Neural cell (in vitro differentiated cells): ENCODE data around the gene MED26. TPM values are rescaled to one million over a fixed set of nuclear protein-coding genes. Genes with fewer than 3 reads are reported as not detected.

ENCODE experiments used
- H2AFZ ChIP-seq: fragments of 200-600, 300-800 bp; sonication (generic), shearing (Covaris generic); 2 replicates; pipeline ENCODE4 v1.6.0; 2014; ENCODE audit warnings: low read depth, mild to moderate bottlenecking, antibody characterized with exemption, low read length, moderate library complexity
- H3F3A ChIP-seq: fragments of 200-600 bp; shearing (Covaris generic); 2 replicates; pipeline ENCODE4 v1.6.1; 2016; ENCODE audit warnings: mild to moderate bottlenecking, moderate library complexity, mixed read lengths, antibody characterized with exemption, low read length; ENCODE audit not compliant: insufficient read depth, poor library complexity, severe bottlenecking
- H3K27ac ChIP-seq: fragments of 200-600, 300-800 bp; sonication (generic), shearing (Covaris generic); 2 replicates; pipeline ENCODE4 v1.5.1; 2014; ENCODE audit warnings: mild to moderate bottlenecking, low read length, moderate library complexity
- H3K27me3 ChIP-seq: fragments of 300-800, 200-600 bp; sonication (generic), shearing (Covaris generic); 2 replicates; pipeline ENCODE4 v1.6.0; 2014; ENCODE audit warnings: mild to moderate bottlenecking, low read depth, low read length, moderate library complexity; ENCODE audit not compliant: insufficient read depth
- H3K36me3 ChIP-seq: fragments of 300-800, 200-600 bp; sonication (generic), shearing (Covaris generic); 2 replicates; pipeline ENCODE4 v1.5.1; 2014; ENCODE audit warnings: mild to moderate bottlenecking, antibody characterized with exemption, low read length, moderate library complexity; ENCODE audit not compliant: insufficient read depth
- H3K4me2 ChIP-seq: fragments of 300-800, 200-600 bp; sonication (generic), shearing (Covaris generic); 2 replicates; pipeline ENCODE4 v1.6.0; 2014; ENCODE audit warnings: mild to moderate bottlenecking, low read length
- H3K4me3 ChIP-seq: fragments of 300-800, 200-600 bp; sonication (generic), shearing (Covaris generic); 2 replicates; pipeline ENCODE4 v1.5.1; 2014; ENCODE audit warnings: mild to moderate bottlenecking, low read length, moderate library complexity
- H3K79me2 ChIP-seq: fragments of 200-600 bp; shearing (Covaris generic); replicated peaks from 2 replicates; pipeline ENCODE4 v1.6.0; 2014; ENCODE audit warnings: mild to moderate bottlenecking, low read length, moderate library complexity; ENCODE audit not compliant: insufficient read depth
- H3K9ac ChIP-seq: fragments of 300-800, 200-600 bp; sonication (generic), shearing (Covaris generic); 2 replicates; pipeline ENCODE4 v1.6.1; 2016; ENCODE audit warnings: mild to moderate bottlenecking, low read length, mixed read lengths
- H3K9me2 ChIP-seq: fragments of 200-600 bp; shearing (Covaris generic); 2 replicates; pipeline ENCODE4 v1.6.1; 2016; ENCODE audit warnings: mild to moderate bottlenecking, low read length, mixed read lengths; ENCODE audit not compliant: insufficient read depth
- H3K9me3 ChIP-seq: fragments of 200-600, 300-800 bp; sonication (generic), shearing (Covaris generic); 2 replicates; pipeline ENCODE4 v1.6.1; 2016; ENCODE audit warnings: mild to moderate bottlenecking, mixed run types, low read length, moderate library complexity, mixed read lengths
- H4K20me1 ChIP-seq: fragments of 200-600 bp; shearing (Covaris generic); 2 replicates; pipeline ENCODE4 v1.6.1; 2016; ENCODE audit warnings: mild to moderate bottlenecking, mixed run types; ENCODE audit not compliant: insufficient read depth
- EP300 ChIP-seq: fragments of 450-650 bp; conservative IDR thresholded peaks from 2 replicates; pipeline ENCODE4 v1.6.1; 2014; ENCODE audit warnings: antibody characterized with exemption, mild to moderate bottlenecking, moderate library complexity; ENCODE audit not compliant: poor library complexity, severe bottlenecking
- EZH2 ChIP-seq: fragments of 200-600, 300-800 bp; shearing (Covaris generic), sonication (generic); IDR thresholded peaks from 2 replicates; pipeline ENCODE4 v1.6.1; 2014; ENCODE audit warnings: antibody characterized with exemption, low read length, borderline replicate concordance, mild to moderate bottlenecking; ENCODE audit not compliant: insufficient read depth, poor library complexity, severe bottlenecking
- MXI1 ChIP-seq: fragments of 450-650 bp; conservative IDR thresholded peaks from 2 replicates; pipeline ENCODE4 v1.6.1; 2014; ENCODE audit warnings: antibody characterized with exemption, mild to moderate bottlenecking; ENCODE audit not compliant: poor library complexity, severe bottlenecking
- POLR2AphosphoS5 ChIP-seq: IDR thresholded peaks from 2 replicates; pipeline ENCODE4 v1.6.1; 2012
- RAD21 ChIP-seq: fragments of 450-650 bp; conservative IDR thresholded peaks from 2 replicates; pipeline ENCODE4 v1.6.1; 2014; ENCODE audit warnings: antibody characterized with exemption, mild to moderate bottlenecking, moderate library complexity
- REST ChIP-seq: IDR thresholded peaks from 2 replicates; pipeline ENCODE4 v1.6.1; 2012; ENCODE audit warnings: borderline replicate concordance
- SMC3 ChIP-seq: fragments of 450-650 bp; conservative IDR thresholded peaks from 2 replicates; pipeline ENCODE4 v1.6.1; 2014; ENCODE audit warnings: antibody characterized with exemption, mild to moderate bottlenecking, moderate library complexity; ENCODE audit not compliant: poor library complexity
- TAF1 ChIP-seq: IDR thresholded peaks from 2 replicates; pipeline ENCODE4 v1.6.1; 2012; ENCODE audit warnings: low read depth
- polyA plus RNA-seq: library from polyadenylated mRNA; depleted of rRNA; stranded (reverse); fragments of >200 nt; gene quantifications from 2 replicates; pipeline ENCODE4 v1.2.3, GENCODE V29; 2014
- TF ChIP-seq, protein P1 (sequence below): fragments of 450-650 bp; IDR thresholded peaks from 2 replicates; pipeline ENCODE4 v1.5.1; 2014; ENCODE audit warnings: antibody characterized with exemption, mild to moderate bottlenecking, moderate library complexity; ENCODE audit not compliant: poor library complexity, severe bottlenecking

MED26 gene
- polyA plus RNA-seq, 1 donor from 2014 or later = 4.2 TPM

- Histone ChIP-seq H3K27ac (no peak overlapping the region), H3F3A (no peaks in the 10 kb centered on the region), H3K4me2 (no peak overlapping the region), H4K20me1 (no peaks in the 10 kb centered on the region), H3K9me3 (no peaks in the 10 kb centered on the region), H3K9ac (no peak overlapping the region), H3K27me3 (no peaks in the 10 kb centered on the region), H3K4me3 (no peak overlapping the region), H3K9me2 (no peaks in the 10 kb centered on the region), H3K79me2 (peaks cover 67% of the 10 kb centered on the region), H2AFZ (no peak overlapping the region), H3K36me3 (no peaks in the 10 kb centered on the region)
- TF ChIP-seq REST (no peak), SMC3 (no peak), RAD21 (no peak), EP300 (no peak), EZH2 (no peak), TAF1 (no peak), MXI1 (no peak), POLR2AphosphoS5 (no peak)
- TF ChIP-seq, protein P1, sequence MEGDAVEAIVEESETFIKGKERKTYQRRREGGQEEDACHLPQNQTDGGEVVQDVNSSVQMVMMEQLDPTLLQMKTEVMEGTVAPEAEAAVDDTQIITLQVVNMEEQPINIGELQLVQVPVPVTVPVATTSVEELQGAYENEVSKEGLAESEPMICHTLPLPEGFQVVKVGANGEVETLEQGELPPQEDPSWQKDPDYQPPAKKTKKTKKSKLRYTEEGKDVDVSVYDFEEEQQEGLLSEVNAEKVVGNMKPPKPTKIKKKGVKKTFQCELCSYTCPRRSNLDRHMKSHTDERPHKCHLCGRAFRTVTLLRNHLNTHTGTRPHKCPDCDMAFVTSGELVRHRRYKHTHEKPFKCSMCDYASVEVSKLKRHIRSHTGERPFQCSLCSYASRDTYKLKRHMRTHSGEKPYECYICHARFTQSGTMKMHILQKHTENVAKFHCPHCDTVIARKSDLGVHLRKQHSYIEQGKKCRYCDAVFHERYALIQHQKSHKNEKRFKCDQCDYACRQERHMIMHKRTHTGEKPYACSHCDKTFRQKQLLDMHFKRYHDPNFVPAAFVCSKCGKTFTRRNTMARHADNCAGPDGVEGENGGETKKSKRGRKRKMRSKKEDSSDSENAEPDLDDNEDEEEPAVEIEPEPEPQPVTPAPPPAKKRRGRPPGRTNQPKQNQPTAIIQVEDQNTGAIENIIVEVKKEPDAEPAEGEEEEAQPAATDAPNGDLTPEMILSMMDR = no peak
Observed at GRCh38 chr19:16615808-16616207, 12.2 kb downstream of the MED26 start.

GRCh38 chr19:16614941-16615340, 13.1 kb downstream of the MED26 start:
- H3K9me2 ChIP-seq = no peaks in the 10 kb centered on the region
- no peak overlapping the region for H3K4me2 ChIP-seq
- no peaks in the 10 kb centered on the region for H4K20me1 ChIP-seq
- no peaks in the 10 kb centered on the region for H3F3A ChIP-seq
- no peaks in the 10 kb centered on the region for H3K27me3 ChIP-seq
- H3K27ac ChIP-seq = no peak overlapping the region
- H3K36me3 ChIP-seq = no peaks in the 10 kb centered on the region
- H3K79me2 ChIP-seq = peaks cover 64% of the 10 kb centered on the region
- TF ChIP-seq POLR2AphosphoS5 = no peak
- no peak for TF ChIP-seq EP300
- no peak for TF ChIP-seq TAF1
- no peak for TF ChIP-seq RAD21
- no peak for TF ChIP-seq EZH2
- TF ChIP-seq REST = no peak
- TF ChIP-seq, protein P1 = no peak
- TF ChIP-seq MXI1 = no peak
- H3K9ac ChIP-seq = no peak overlapping the region
- no peak overlapping the region for H2AFZ ChIP-seq
- no peak overlapping the region for H3K4me3 ChIP-seq
- H3K9me3 ChIP-seq = no peaks in the 10 kb centered on the region
